PC-3 (cell line): ENCODE data around the gene MYL5. TPM values are rescaled to one million over a fixed set of nuclear protein-coding genes. Genes with fewer than 3 reads are reported as not detected.

Experiments used
- ATAC-seq: fragments of 200-7000 bp; cut with Tn5 transposase; 2 replicates; pipeline ENCODE4 v1.9.1; 2020; ENCODE audit warnings: mild to moderate bottlenecking, moderate library complexity
- BruUV-seq: library from RNA; stranded (reverse); fragments of 400-500 nt; replicated peaks from 2 replicates; lab custom pipeline; 2021; lab: Mats Ljungman, UMichigan
- CTCF ChIA-PET: fragments of 300-600 bp; sonication (Branson Sonifier 250); formaldehyde crosslinking; loops from one replicate; lab custom pipeline; 2022; ENCODE audit warnings: antibody characterized with exemption; lab: Charles Lee
- POLR2A ChIA-PET: fragments of 300-600 bp; sonication (Branson Sonifier 250); formaldehyde crosslinking; loops from one replicate; lab custom pipeline; 2022; ENCODE audit warnings: antibody characterized with exemption; ENCODE audit not compliant: unreplicated experiment; lab: Charles Lee
- DNase-seq: peaks from one replicate; pipeline ENCODE4 v3.0.0-alpha.2; 2015
- H2AFZ ChIP-seq: fragments of 300-600 bp; sonication (generic); 2 replicates; pipeline ENCODE4 v1.6.0; 2016; ENCODE audit warnings: antibody characterized with exemption, low read length
- H3F3A ChIP-seq: fragments of 300-600 bp; sonication (generic); one replicate; pipeline ENCODE4 v1.6.0; 2017; ENCODE audit warnings: antibody characterized with exemption, low read length, control low read depth, mild to moderate bottlenecking; ENCODE audit not compliant: unreplicated experiment
- H3K27ac ChIP-seq: fragments of 300-600 bp; sonication (generic); 2 replicates; pipeline ENCODE4 v1.5.1; 2016; ENCODE audit warnings: mild to moderate bottlenecking, low read length
- H3K27me3 ChIP-seq: fragments of 300-600 bp; sonication (generic); 2 replicates; pipeline ENCODE4 v1.6.1; 2016; ENCODE audit warnings: low read length, mixed read lengths
- H3K36me3 ChIP-seq: fragments of 300-600 bp; sonication (generic); 2 replicates; pipeline ENCODE4 v1.6.1; 2016; ENCODE audit warnings: low read depth, mixed run types, low read length, mixed read lengths
- H3K4me1 ChIP-seq: fragments of 300-600 bp; sonication (generic); 2 replicates; pipeline ENCODE4 v1.5.1; 2016; ENCODE audit warnings: low read length; ENCODE audit not compliant: insufficient read depth
- H3K4me2 ChIP-seq: fragments of 300-600 bp; sonication (generic); 2 replicates; pipeline ENCODE4 v1.6.0; 2016; ENCODE audit warnings: low read length
- H3K4me3 ChIP-seq: fragments of 300-600 bp; sonication (generic); 2 replicates; pipeline ENCODE4 v1.5.1; 2016; ENCODE audit warnings: mild to moderate bottlenecking, low read length, mixed read lengths
- H3K79me2 ChIP-seq: fragments of 300-600 bp; sonication (generic); 2 replicates; pipeline ENCODE4 v1.6.1; 2017; ENCODE audit warnings: low read length, mixed read lengths
- H3K9ac ChIP-seq: fragments of 300-600 bp; sonication (generic); 2 replicates; pipeline ENCODE4 v1.6.0; 2016; ENCODE audit warnings: mild to moderate bottlenecking, low read length
- H3K9me2 ChIP-seq: fragments of 300-600 bp; sonication (generic); replicated peaks from 2 replicates; pipeline ENCODE4 v1.6.1; 2016; ENCODE audit warnings: mixed run types, low read length, mixed read lengths
- H3K9me3 ChIP-seq: fragments of 300-600 bp; sonication (generic); 2 replicates; pipeline ENCODE4 v1.6.1; 2016; ENCODE audit warnings: low read length, mixed read lengths
- H4K20me1 ChIP-seq: fragments of 300-600 bp; sonication (generic); 2 replicates; pipeline ENCODE4 v1.6.1; 2016; ENCODE audit warnings: low read length, mixed read lengths
- EZH2 ChIP-seq: fragments of 300-600 bp; sonication (generic); IDR thresholded peaks from one replicate; pipeline ENCODE4 v1.6.1; 2017; ENCODE audit warnings: antibody characterized with exemption, mild to moderate bottlenecking, low read length; ENCODE audit not compliant: unreplicated experiment
- EZH2phosphoT487 ChIP-seq: fragments of 300-600 bp; sonication (generic); IDR thresholded peaks from 2 replicates; pipeline ENCODE4 v1.6.1; 2018; ENCODE audit warnings: mild to moderate bottlenecking, antibody characterized with exemption, low read length, borderline replicate concordance
- intact Hi-C: fragments of 100-400 bp; cut with micrococcal nuclease; formaldehyde crosslinking; loops from 2 replicates; pipeline ENCODE4 v1.9.0; 2023
- total RNA-seq: library from RNA; depleted of rRNA; stranded (reverse); fragments of >200 nt; gene quantifications from 2 replicates; pipeline ENCODE4 v1.2.3, GENCODE V29; 2014
- TF ChIP-seq, protein P1 (sequence below): fragments of 300-600 bp; sonication (generic); conservative IDR thresholded peaks from 2 replicates; pipeline ENCODE4 v1.5.1; 2017; ENCODE audit warnings: antibody characterized with exemption, low read depth, mild to moderate bottlenecking, low read length

Gene MYL5
- total RNA-seq, 1 experiment from 2014 or later, result 15.2 TPM

DNA sequence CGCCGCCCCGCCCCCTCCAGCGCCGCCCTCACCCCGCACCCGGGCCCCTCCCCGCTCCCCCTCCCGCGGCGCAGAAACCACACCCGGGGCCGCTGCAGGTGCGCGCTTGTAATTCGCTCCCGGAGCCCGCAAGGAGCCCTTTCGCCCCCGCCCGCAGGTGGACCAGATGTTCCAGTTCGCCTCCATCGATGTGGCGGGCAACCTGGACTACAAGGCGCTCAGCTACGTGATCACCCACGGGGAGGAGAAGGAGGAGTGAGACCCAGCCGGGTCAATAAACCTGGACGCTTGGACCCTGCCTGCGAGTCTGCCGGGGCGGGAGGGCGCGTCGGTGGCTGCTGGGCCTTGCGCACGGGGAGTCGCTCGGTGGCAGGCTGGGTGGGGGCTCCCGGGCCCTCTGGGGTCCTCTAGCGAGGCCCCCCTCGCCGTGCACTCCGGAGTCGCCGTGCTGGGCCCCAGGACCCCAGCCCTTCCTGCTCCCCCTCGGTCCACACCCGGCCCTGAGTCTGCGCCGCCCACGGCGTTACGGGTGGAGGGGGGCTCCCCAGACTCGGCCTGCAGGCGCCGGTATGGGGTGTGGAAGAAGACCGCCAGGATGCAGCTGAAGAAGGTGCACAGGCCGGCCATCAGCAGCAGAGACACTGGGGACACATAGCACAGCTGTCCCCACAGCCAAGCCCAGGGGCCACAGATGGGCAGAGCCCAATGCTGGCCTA lies 7.6 kb downstream of the MYL5 start:
- H3K4me1 ChIP-seq, result peaks cover 20% of the 10 kb centered on the region; the same call in 1 of the 2 replicates
- peak; percentile 17 for ATAC-seq
- H4K20me1 ChIP-seq, result no peaks in the 10 kb centered on the region
- peak overlapping the region; percentile 84 for H3K4me2 ChIP-seq
- intact Hi-C loops, result no loop called here
- peak overlapping the region; percentile 60; the same call in 1 of the 2 replicates for H3K4me3 ChIP-seq
- no peak overlapping the region for H2AFZ ChIP-seq
- no peaks in the 10 kb centered on the region for H3K27me3 ChIP-seq
- H3F3A ChIP-seq, result no peaks in the 10 kb centered on the region
- no peaks in the 10 kb centered on the region for H3K79me2 ChIP-seq
- ChIA-PET CTCF (no interaction called here), POLR2A (no interaction called here)
- no TSS peak for BruUV-seq
- no peak overlapping the region for H3K27ac ChIP-seq
- DNase-seq, result peak; percentile 55
- no peaks in the 10 kb centered on the region for H3K9me3 ChIP-seq
- H3K9me2 ChIP-seq, result no peaks in the 10 kb centered on the region
- no peak overlapping the region for H3K9ac ChIP-seq
- no peak for TF ChIP-seq EZH2phosphoT487
- H3K36me3 ChIP-seq, result no peaks in the 10 kb centered on the region

- intact Hi-C loops, result no loop called here
- Histone ChIP-seq H2AFZ (no peak overlapping the region), H3K4me3 (no peak overlapping the region; the same call in 1 of the 2 replicates), H3K4me1 (peaks cover 24% of the 10 kb centered on the region), H4K20me1 (no peaks in the 10 kb centered on the region), H3K27me3 (no peaks in the 10 kb centered on the region), H3K27ac (no peak overlapping the region), H3F3A (no peaks in the 10 kb centered on the region), H3K4me2 (peak overlapping the region; percentile 84), H3K9ac (no peak overlapping the region), H3K9me3 (no peaks in the 10 kb centered on the region), H3K9me2 (no peaks in the 10 kb centered on the region), H3K79me2 (no peaks in the 10 kb centered on the region), H3K36me3 (no peaks in the 10 kb centered on the region)
- TF ChIP-seq EZH2phosphoT487, result no peak
- no peak for TF ChIP-seq EZH2
- TF ChIP-seq, protein P1, sequence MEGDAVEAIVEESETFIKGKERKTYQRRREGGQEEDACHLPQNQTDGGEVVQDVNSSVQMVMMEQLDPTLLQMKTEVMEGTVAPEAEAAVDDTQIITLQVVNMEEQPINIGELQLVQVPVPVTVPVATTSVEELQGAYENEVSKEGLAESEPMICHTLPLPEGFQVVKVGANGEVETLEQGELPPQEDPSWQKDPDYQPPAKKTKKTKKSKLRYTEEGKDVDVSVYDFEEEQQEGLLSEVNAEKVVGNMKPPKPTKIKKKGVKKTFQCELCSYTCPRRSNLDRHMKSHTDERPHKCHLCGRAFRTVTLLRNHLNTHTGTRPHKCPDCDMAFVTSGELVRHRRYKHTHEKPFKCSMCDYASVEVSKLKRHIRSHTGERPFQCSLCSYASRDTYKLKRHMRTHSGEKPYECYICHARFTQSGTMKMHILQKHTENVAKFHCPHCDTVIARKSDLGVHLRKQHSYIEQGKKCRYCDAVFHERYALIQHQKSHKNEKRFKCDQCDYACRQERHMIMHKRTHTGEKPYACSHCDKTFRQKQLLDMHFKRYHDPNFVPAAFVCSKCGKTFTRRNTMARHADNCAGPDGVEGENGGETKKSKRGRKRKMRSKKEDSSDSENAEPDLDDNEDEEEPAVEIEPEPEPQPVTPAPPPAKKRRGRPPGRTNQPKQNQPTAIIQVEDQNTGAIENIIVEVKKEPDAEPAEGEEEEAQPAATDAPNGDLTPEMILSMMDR, result no peak
- CTCF ChIA-PET, result no interaction called here
- POLR2A ChIA-PET, result no interaction called here
- DNase-seq (no peak), ATAC-seq (no peak)
- no TSS peak for BruUV-seq
These were observed 8.3 kb downstream of the MYL5 start for GRCh38 chr4:682490-683172.

DNA sequence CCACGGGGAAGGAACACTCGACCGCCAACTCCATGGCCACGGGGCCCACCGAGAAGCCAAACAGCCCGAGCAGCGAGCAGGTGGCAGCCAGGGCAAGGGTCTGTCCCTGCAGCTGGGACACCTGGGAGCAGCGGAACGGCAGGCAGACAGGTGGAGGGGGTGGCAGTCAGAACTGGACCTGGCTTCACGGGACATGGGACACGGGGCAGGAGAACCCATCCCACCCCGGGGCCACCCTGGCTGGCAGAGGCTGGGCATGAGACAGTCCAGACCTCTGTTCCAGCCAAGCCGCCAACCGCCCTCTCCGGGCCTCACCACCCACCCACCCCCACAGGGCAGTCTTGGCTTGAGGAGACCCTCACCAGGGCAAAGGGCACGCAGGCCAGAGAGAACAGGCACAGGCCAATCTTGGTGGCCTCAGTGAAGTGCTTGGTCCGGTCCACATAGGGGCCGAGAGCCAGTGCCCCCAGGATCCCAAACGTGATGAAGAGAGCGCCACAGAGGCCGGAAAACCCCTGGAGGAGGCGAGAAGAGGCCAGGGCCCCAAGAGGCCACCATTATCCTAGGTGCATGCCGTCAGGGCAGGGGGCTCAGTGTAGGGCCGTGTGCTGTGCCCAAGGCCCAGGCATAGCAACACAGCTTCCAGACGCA lies 9.0 kb downstream of the MYL5 start:
- Histone ChIP-seq H3K4me3 (no peak overlapping the region), H3F3A (no peaks in the 10 kb centered on the region), H3K27ac (no peak overlapping the region), H4K20me1 (no peaks in the 10 kb centered on the region), H3K9me2 (no peaks in the 10 kb centered on the region), H3K9ac (no peak overlapping the region), H3K27me3 (no peaks in the 10 kb centered on the region), H3K9me3 (no peaks in the 10 kb centered on the region), H3K36me3 (no peaks in the 10 kb centered on the region), H3K4me2 (no peak overlapping the region), H3K79me2 (no peaks in the 10 kb centered on the region), H3K4me1 (peaks cover 23% of the 10 kb centered on the region), H2AFZ (no peak overlapping the region)
- POLR2A ChIA-PET, result no interaction called here
- intact Hi-C loops, result no loop called here
- CTCF ChIA-PET, result no interaction called here
- DNase-seq, result no peak
- no peak for ATAC-seq
- no TSS peak for BruUV-seq
- TF ChIP-seq, protein P1, result no peak
- TF ChIP-seq EZH2phosphoT487 (no peak), EZH2 (no peak)
